ENCODE results near the gene MTR. TPM values are rescaled to one million over a fixed set of nuclear protein-coding genes. Genes with fewer than 3 reads are reported as not detected.

MTR gene
- total RNA-seq, 6 donors from 2014 or later = 21.0 to 44.0 (median 29.3) TPM

- H3K27ac ChIP-seq = no peak overlapping the region
- no peaks in the 10 kb centered on the region for H3K9me3 ChIP-seq
- no peaks in the 10 kb centered on the region for H3K27me3 ChIP-seq
- ATAC-seq (ENCODE audit: low FRiP score in 2 of 2) (no peak), DNase-seq (no peak)
- no peaks in the 10 kb centered on the region for H3K4me1 ChIP-seq
- no peak overlapping the region for H3K4me3 ChIP-seq
- TF ChIP-seq EP300 (IDR thresholded peaks at IDR 0.05) (no peak), CTCF (IDR thresholded peaks at IDR 0.05) (no peak), POLR2A (IDR thresholded peaks at IDR 0.05) (no peak), POLR2AphosphoS5 (IDR thresholded peaks at IDR 0.05) (no peak)
- peaks cover 12 to 93% (median 44%) of the 10 kb centered on the region in 4 donors for H3K36me3 ChIP-seq
- WGBS, 2 donors = 45 to 85% methylated on average over 2 of the region's 2 CpGs
Observed at GRCh38 chr1:236837897-236838296, 42.8 kb downstream of the MTR start.

- H3K27me3 ChIP-seq = no peaks in the 10 kb centered on the region
- peaks cover 7 to 62% (median 33%) of the 10 kb centered on the region in 4 donors for H3K36me3 ChIP-seq
- no peaks in the 10 kb centered on the region for H3K9me3 ChIP-seq
- H3K4me3 ChIP-seq = no peak overlapping the region
- 95 to 98% methylated on average over 2 of the region's 2 CpGs for WGBS, 2 donors
- TF ChIP-seq CTCF (IDR thresholded peaks at IDR 0.05) (no peak), POLR2AphosphoS5 (IDR thresholded peaks at IDR 0.05) (no peak), EP300 (IDR thresholded peaks at IDR 0.05) (no peak), POLR2A (IDR thresholded peaks at IDR 0.05) (no peak)
- no peak overlapping the region for H3K27ac ChIP-seq
- H3K4me1 ChIP-seq = peaks cover 0 to 10% (median 0%) of the 10 kb centered on the region in 4 donors
- no peak for ATAC-seq (ENCODE audit: low FRiP score in 2 of 2)
- DNase-seq = no peak
Observed at GRCh38 chr1:236841341-236841740, 46.2 kb downstream of the MTR start.

GRCh38 chr1:236844499-236845271, 49.6 kb downstream of the MTR start:
- no peaks in the 10 kb centered on the region for H3K27me3 ChIP-seq
- peaks cover 7 to 47% (median 12%) of the 10 kb centered on the region in 4 donors for H3K36me3 ChIP-seq
- 68 to 93% methylated on average over 5 of the region's 5 CpGs for WGBS, 2 donors
- H3K4me1 ChIP-seq = peaks cover 0 to 10% (median 0%) of the 10 kb centered on the region in 4 donors
- H3K27ac ChIP-seq = no peak overlapping the region
- H3K9me3 ChIP-seq = no peaks in the 10 kb centered on the region
- no peak for ATAC-seq (ENCODE audit: low FRiP score in 2 of 2)
- TF ChIP-seq EP300 (IDR thresholded peaks at IDR 0.05) = no peak
- TF ChIP-seq POLR2AphosphoS5 (IDR thresholded peaks at IDR 0.05) = no peak
- no peak for TF ChIP-seq CTCF (IDR thresholded peaks at IDR 0.05)
- no peak for TF ChIP-seq POLR2A (IDR thresholded peaks at IDR 0.05)
- H3K4me3 ChIP-seq = no peak overlapping the region
- DNase-seq = no peak

GRCh38 chr1:236845830-236846229, 50.7 kb downstream of the MTR start:
- no peaks in the 10 kb centered on the region for H3K27me3 ChIP-seq
- DNase-seq = no peak
- no peak for ATAC-seq (ENCODE audit: low FRiP score in 2 of 2)
- no peak overlapping the region for H3K27ac ChIP-seq
- H3K36me3 ChIP-seq = peaks cover 0 to 40% (median 6%) of the 10 kb centered on the region in 4 donors
- peaks cover 0 to 10% (median 0%) of the 10 kb centered on the region in 4 donors for H3K4me1 ChIP-seq
- no peak for TF ChIP-seq POLR2AphosphoS5 (IDR thresholded peaks at IDR 0.05)
- TF ChIP-seq POLR2A (IDR thresholded peaks at IDR 0.05) = no peak
- TF ChIP-seq EP300 (IDR thresholded peaks at IDR 0.05) = no peak
- no peak for TF ChIP-seq CTCF (IDR thresholded peaks at IDR 0.05)
- no peaks in the 10 kb centered on the region for H3K9me3 ChIP-seq
- H3K4me3 ChIP-seq = no peak overlapping the region
- WGBS, 2 donors = 76 to 87% methylated on average over 2 of the region's 2 CpGs
